Measurements from ENCODE around the gene MAT2B. TPM values are rescaled to one million over a fixed set of nuclear protein-coding genes. Genes with fewer than 3 reads are reported as not detected.

The MAT2B gene
- 48.4 and 49.1 TPM in 2 replicates for total RNA-seq (2021)
- long read RNA-seq, transcript MAT2B-201 (7 exons, 2,226 nt): minor isoform, 109 of 388 reads
- long read RNA-seq, transcript MAT2B-202 (7 exons, 2,103 nt): major isoform, 244 of 388 reads
- long read RNA-seq, partial matches to known transcripts: 12 of 388 reads
- long read RNA-seq, other reads (novel, unspliced or antisense): 21 of 388 reads

DNA sequence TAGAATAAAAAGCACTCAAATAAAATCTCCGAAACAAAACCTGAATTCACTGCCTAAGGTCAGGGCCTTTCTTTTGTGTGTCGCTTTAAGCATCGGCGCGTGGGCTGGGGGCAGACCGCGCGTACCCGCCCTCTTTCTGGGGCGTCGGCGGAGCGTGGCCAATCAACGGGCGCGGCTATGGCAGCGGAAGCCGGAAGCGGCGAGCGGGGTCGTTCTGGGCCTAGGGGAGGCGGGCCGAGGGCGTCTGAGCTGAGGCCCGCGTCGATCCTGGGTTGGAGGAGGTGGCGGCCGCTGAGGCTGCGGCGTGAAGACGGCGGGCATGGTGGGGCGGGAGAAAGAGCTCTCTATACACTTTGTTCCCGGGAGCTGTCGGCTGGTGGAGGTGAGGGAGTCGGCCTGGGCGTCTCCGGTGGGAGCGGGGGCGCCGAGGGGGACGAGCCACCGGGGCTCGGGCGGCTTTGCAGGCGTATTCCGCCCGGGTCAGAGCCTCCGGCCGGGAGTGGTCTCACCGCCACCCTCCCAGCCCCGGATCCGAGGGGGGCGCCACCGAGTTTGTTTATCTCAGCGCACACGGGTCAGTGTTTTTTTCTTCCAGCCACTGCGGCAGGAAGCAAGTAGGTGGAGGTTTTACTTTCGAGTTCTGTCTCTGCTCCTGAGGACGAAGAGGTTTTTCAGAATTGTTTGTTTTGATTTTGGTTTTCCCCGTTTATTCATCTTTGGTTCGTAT, at the start of gene MAT2B:
Gene MAT2B (plus strand): TSS at position 252 of the 727 bp plus-strand sequence. CDS start 68 bp downstream, at position 320.
- no peak within 1 kb of the TSS for H3K23ac ChIP-seq (ENCODE audit: insufficient read length, low read depth, low read length)
- no peaks in the 10 kb centered on the region; a peak in 1 of 5 replicates for H3K9me3 Mint-ChIP-seq
- peak within 1 kb of the TSS; percentile 1; the same call in 1 of the 2 replicates for H3K4ac ChIP-seq (ENCODE audit: low read depth, low read length)
- no peaks in the 10 kb centered on the region for H4K20me1 ChIP-seq (ENCODE audit: control insufficient read depth, insufficient read depth, insufficient read length)
- peaks cover 12% of the 10 kb centered on the region for H3K23me2 ChIP-seq (ENCODE audit: insufficient read length, low read depth, low read length, poor library complexity, severe bottlenecking)
- H3T11ph ChIP-seq (ENCODE audit: low read length): no peak within 1 kb of the TSS
- H3K9me3 ChIP-seq (ENCODE audit: control insufficient read depth, low read depth, low read length): no peaks in the 10 kb centered on the region
- H3K14ac ChIP-seq (ENCODE audit: insufficient read depth, low read length): peak within 1 kb of the TSS; percentile 92
- H3K9ac ChIP-seq (ENCODE audit: extremely low read depth, insufficient read length, low read length): peak within 1 kb of the TSS; percentile 95
- H3K27ac Mint-ChIP-seq: peak within 1 kb of the TSS; percentile 94 to 99 (median 99)
- H3K4me3 Mint-ChIP-seq: peak within 1 kb of the TSS; percentile 79 to 93
- peaks cover 3% of the 10 kb centered on the region; the same call in 1 of the 2 replicates for H3K4me1 ChIP-seq (ENCODE audit: insufficient read depth, low read length)
- no peak within 1 kb of the TSS for H2AFZ ChIP-seq (ENCODE audit: low read length)
- no peak within 1 kb of the TSS for H2BK20ac ChIP-seq (ENCODE audit: low read depth, low read length, poor library complexity, severe bottlenecking)
- H3K79me2 ChIP-seq (ENCODE audit: insufficient read depth, low read length): peaks cover 39% of the 10 kb centered on the region
- H2BK5ac ChIP-seq (ENCODE audit: insufficient read length, low read length): peak within 1 kb of the TSS; percentile 4
- no peaks in the 10 kb centered on the region for H3K79me1 ChIP-seq (ENCODE audit: insufficient read depth, low read depth, low read length, poor library complexity, severe bottlenecking)
- peak within 1 kb of the TSS; percentile 100 for H3K4me2 ChIP-seq (ENCODE audit: insufficient read depth, insufficient read length, low read length)
- H3K27me3 Mint-ChIP-seq (ENCODE audit: low read depth): no peaks in the 10 kb centered on the region
- H4K8ac ChIP-seq (replicated peaks; ENCODE audit: insufficient read length, low read depth, low read length): no peak within 1 kb of the TSS
- no peaks in the 10 kb centered on the region for H3K27me3 ChIP-seq (ENCODE audit: insufficient read depth, low read length)
- peak; percentile 95 for DNase-seq
- H2BK12ac ChIP-seq (ENCODE audit: insufficient read length, low read depth, low read length): no peak within 1 kb of the TSS
- H3K4me1 Mint-ChIP-seq: peaks cover 45 to 46% of the 10 kb centered on the region in 2 experiments
- no CpG with 5 or more reads among the region's 64 CpGs for WGBS (ENCODE audit: extremely low coverage, insufficient read length, low lambda C conversion rate)
- H3K18ac ChIP-seq (ENCODE audit: insufficient read length, low read depth, low read length): peak within 1 kb of the TSS; percentile 92
- H2BK120ac ChIP-seq (ENCODE audit: low read depth, low read length, poor library complexity, severe bottlenecking): peak within 1 kb of the TSS; percentile 78
- TF ChIP-seq, protein P1, sequence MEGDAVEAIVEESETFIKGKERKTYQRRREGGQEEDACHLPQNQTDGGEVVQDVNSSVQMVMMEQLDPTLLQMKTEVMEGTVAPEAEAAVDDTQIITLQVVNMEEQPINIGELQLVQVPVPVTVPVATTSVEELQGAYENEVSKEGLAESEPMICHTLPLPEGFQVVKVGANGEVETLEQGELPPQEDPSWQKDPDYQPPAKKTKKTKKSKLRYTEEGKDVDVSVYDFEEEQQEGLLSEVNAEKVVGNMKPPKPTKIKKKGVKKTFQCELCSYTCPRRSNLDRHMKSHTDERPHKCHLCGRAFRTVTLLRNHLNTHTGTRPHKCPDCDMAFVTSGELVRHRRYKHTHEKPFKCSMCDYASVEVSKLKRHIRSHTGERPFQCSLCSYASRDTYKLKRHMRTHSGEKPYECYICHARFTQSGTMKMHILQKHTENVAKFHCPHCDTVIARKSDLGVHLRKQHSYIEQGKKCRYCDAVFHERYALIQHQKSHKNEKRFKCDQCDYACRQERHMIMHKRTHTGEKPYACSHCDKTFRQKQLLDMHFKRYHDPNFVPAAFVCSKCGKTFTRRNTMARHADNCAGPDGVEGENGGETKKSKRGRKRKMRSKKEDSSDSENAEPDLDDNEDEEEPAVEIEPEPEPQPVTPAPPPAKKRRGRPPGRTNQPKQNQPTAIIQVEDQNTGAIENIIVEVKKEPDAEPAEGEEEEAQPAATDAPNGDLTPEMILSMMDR (conservative IDR thresholded peaks at IDR 0.05): peak; percentile 67; the same call in 2 of the 3 replicates
- H2BK15ac ChIP-seq (ENCODE audit: low read depth, low read length): no peak within 1 kb of the TSS
- peak within 1 kb of the TSS; percentile 98 for H3K27ac ChIP-seq (ENCODE audit: insufficient read length, low read depth, low read length)
- no peak within 1 kb of the TSS for H4K91ac ChIP-seq (ENCODE audit: insufficient read length, low read depth, low read length)
- no peak within 1 kb of the TSS for H2AK5ac ChIP-seq (ENCODE audit: insufficient read length, low read length)
- H3K36me3 Mint-ChIP-seq (ENCODE audit: insufficient read depth in 1 of 3, low read depth in 3 of 3): peaks cover 4 to 21% (median 5%) of the 10 kb centered on the region in 3 experiments; a peak in 5 of 7 replicates
- H4K5ac ChIP-seq (ENCODE audit: insufficient read length, low read depth, low read length): peak within 1 kb of the TSS; percentile 29
- peak within 1 kb of the TSS; percentile 15 for H3K56ac ChIP-seq (ENCODE audit: insufficient read length, low read depth, low read length)

Data from H9 (cell line).